ENCODE measurements around the gene ZBTB7A. TPM values are rescaled to one million over a fixed set of nuclear protein-coding genes. Genes with fewer than 3 reads are reported as not detected.

ZBTB7A gene
- total and polyA plus RNA-seq, 4 donors: 7.8 to 53.9 (median 32.4) TPM

GRCh38 chr19:4037301-4037949, 29.3 kb downstream of the ZBTB7A start:
- H3K4me3 ChIP-seq (ENCODE audit: low read length in 2 of 2): no peak overlapping the region
- no peaks in the 10 kb centered on the region for H3K9me3 ChIP-seq (ENCODE audit: control insufficient read depth, low read length)
- no peak overlapping the region for H3K27ac ChIP-seq (ENCODE audit: low read depth in 1 of 2, low read length in 2 of 2)
- WGBS, 2 donors: 92 to 93% methylated on average over 54 of the region's 54 CpGs
- peaks cover 0 to 12% of the 10 kb centered on the region in 2 donors for H3K36me3 ChIP-seq (ENCODE audit: control insufficient read depth in 1 of 2, insufficient read depth in 2 of 2, low read length in 1 of 2)
- H3K27me3 ChIP-seq (ENCODE audit: control insufficient read depth in 1 of 2, insufficient read depth in 2 of 2, low read length in 1 of 2): no peaks in the 10 kb centered on the region
- DNase-seq (no peak), ATAC-seq (ENCODE audit: low FRiP score) (no peak)
- H3K4me1 ChIP-seq (ENCODE audit: control insufficient read depth in 1 of 2, insufficient read depth in 2 of 2, low read length in 2 of 2): no peaks in the 10 kb centered on the region
- intact Hi-C loops (cut with DNase I): no loop called here

GRCh38 chr19:4036576-4037300, 30.0 kb downstream of the ZBTB7A start:
- Histone ChIP-seq H3K36me3 (ENCODE audit: control insufficient read depth in 1 of 2, insufficient read depth in 2 of 2, low read length in 1 of 2) (peaks cover 0 to 12% of the 10 kb centered on the region in 2 donors), H3K4me1 (ENCODE audit: control insufficient read depth in 1 of 2, insufficient read depth in 2 of 2, low read length in 2 of 2) (no peaks in the 10 kb centered on the region), H3K27me3 (ENCODE audit: control insufficient read depth in 1 of 2, insufficient read depth in 2 of 2, low read length in 1 of 2) (no peaks in the 10 kb centered on the region), H3K27ac (ENCODE audit: low read depth in 1 of 2, low read length in 2 of 2) (no peak overlapping the region), H3K9me3 (ENCODE audit: control insufficient read depth, low read length) (no peaks in the 10 kb centered on the region), H3K4me3 (ENCODE audit: low read length in 2 of 2) (no peak overlapping the region)
- WGBS, 2 donors: 90% methylated on average over 25 of the region's 25 CpGs
- DNase-seq (no peak), ATAC-seq (ENCODE audit: low FRiP score) (no peak)
- intact Hi-C loops (cut with DNase I): no loop called here

DNA sequence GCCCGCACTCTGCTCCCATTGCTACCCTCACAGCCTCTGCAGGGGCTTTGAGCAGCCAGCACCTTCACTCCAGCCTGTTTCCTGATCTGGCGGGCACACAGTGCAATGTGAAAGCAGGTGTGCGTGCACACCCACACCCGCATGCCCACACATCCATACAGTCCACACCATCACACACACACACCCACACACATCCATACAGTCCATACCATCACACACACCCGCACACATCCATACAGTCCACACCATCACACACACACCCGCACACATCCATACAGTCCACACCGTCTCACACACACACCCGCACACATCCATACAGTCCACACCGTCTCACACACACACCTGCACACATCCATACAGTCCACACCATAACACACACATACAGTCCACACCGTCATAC, 31.1 kb downstream of the ZBTB7A start:
- peaks cover 0 to 12% of the 10 kb centered on the region in 2 donors for H3K36me3 ChIP-seq (ENCODE audit: control insufficient read depth in 1 of 2, insufficient read depth in 2 of 2, low read length in 1 of 2)
- no peaks in the 10 kb centered on the region for H3K27me3 ChIP-seq (ENCODE audit: control insufficient read depth in 1 of 2, insufficient read depth in 2 of 2, low read length in 1 of 2)
- no peak for DNase-seq
- 86 to 87% methylated on average over 10 of the region's 10 CpGs for WGBS, 2 donors
- intact Hi-C loops (cut with DNase I): no loop called here
- H3K9me3 ChIP-seq (ENCODE audit: control insufficient read depth, low read length): no peaks in the 10 kb centered on the region
- H3K4me1 ChIP-seq (ENCODE audit: control insufficient read depth in 1 of 2, insufficient read depth in 2 of 2, low read length in 2 of 2): no peaks in the 10 kb centered on the region
- no peak overlapping the region for H3K27ac ChIP-seq (ENCODE audit: low read depth in 1 of 2, low read length in 2 of 2)
- H3K4me3 ChIP-seq (ENCODE audit: low read length in 2 of 2): no peak overlapping the region
- ATAC-seq (ENCODE audit: low FRiP score): no peak

- intact Hi-C loops (cut with DNase I): no loop called here
- Histone ChIP-seq H3K36me3 (ENCODE audit: control insufficient read depth in 1 of 2, insufficient read depth in 2 of 2, low read length in 1 of 2) (peaks cover 0 to 12% of the 10 kb centered on the region in 2 donors), H3K9me3 (ENCODE audit: control insufficient read depth, low read length) (no peaks in the 10 kb centered on the region), H3K27me3 (ENCODE audit: control insufficient read depth in 1 of 2, insufficient read depth in 2 of 2, low read length in 1 of 2) (no peaks in the 10 kb centered on the region), H3K27ac (ENCODE audit: low read depth in 1 of 2, low read length in 2 of 2) (no peak overlapping the region), H3K4me3 (ENCODE audit: low read length in 2 of 2) (no peak overlapping the region), H3K4me1 (ENCODE audit: control insufficient read depth in 1 of 2, insufficient read depth in 2 of 2, low read length in 2 of 2) (no peaks in the 10 kb centered on the region)
- DNase-seq (no peak), ATAC-seq (ENCODE audit: low FRiP score) (no peak)
- WGBS, 2 donors: 82 to 87% methylated on average over 19 of the region's 19 CpGs
Observed at GRCh38 chr19:4035018-4035566, 31.6 kb downstream of the ZBTB7A start.

- Histone ChIP-seq H3K27ac (ENCODE audit: low read depth in 1 of 2, low read length in 2 of 2) (no peak overlapping the region), H3K27me3 (ENCODE audit: control insufficient read depth in 1 of 2, insufficient read depth in 2 of 2, low read length in 1 of 2) (no peaks in the 10 kb centered on the region), H3K36me3 (ENCODE audit: control insufficient read depth in 1 of 2, insufficient read depth in 2 of 2, low read length in 1 of 2) (peaks cover 0 to 12% of the 10 kb centered on the region in 2 donors), H3K4me1 (ENCODE audit: control insufficient read depth in 1 of 2, insufficient read depth in 2 of 2, low read length in 2 of 2) (no peaks in the 10 kb centered on the region), H3K9me3 (ENCODE audit: control insufficient read depth, low read length) (no peaks in the 10 kb centered on the region), H3K4me3 (ENCODE audit: low read length in 2 of 2) (no peak overlapping the region)
- ATAC-seq (ENCODE audit: low FRiP score) (peak; percentile 3), DNase-seq (no peak)
- intact Hi-C loops (cut with DNase I): no loop called here
- 83 to 85% methylated on average over 33 to 34 of the region's 34 CpGs for WGBS, 2 donors
Observed at GRCh38 chr19:4034048-4035017, 32.4 kb downstream of the ZBTB7A start.

DNA sequence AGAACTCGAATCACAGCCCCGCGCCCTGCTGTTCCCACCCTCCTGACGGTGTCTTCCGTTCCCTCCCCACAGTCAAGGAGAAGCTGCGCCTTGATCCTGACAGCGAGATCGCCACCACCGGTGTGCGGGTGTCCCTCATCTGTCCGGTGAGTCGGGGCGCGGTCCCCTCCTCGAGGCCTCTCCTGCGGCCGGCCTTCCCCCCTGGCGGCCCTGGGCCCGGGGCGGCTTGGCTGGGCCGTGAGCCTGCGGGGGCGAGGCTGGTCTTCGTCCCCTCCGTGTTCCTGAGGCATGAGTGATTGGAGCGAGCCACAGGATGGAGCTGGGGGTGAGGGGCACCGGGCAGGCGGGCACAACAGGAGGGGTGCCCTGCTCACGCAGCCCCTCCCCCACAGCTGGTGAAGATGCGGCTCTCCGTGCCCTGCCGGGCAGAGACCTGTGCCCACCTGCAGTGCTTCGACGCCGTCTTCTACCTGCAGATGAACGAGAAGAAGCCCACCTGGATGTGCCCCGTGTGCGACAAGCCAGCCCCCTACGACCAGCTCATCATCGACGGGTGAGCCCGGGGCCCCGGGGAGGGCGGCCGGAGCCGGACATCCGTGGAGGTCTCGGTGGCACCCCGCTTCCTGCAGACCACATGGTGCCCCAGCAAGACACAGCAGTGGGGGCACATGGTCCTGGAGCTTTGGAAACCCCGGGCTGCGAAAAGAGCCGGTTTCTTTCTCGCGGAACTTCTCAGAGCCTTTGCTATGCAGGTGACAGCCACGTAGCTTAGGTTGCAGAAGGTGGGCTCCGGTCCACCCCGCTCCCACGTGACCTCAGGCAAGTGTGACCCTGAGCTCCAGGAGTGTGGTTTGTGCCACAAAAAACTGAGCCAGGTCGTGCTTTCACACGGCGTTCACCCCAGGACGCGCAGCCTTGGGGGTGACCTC, 33.4 kb downstream of the ZBTB7A start:
- Histone ChIP-seq H3K36me3 (ENCODE audit: control insufficient read depth in 1 of 2, insufficient read depth in 2 of 2, low read length in 1 of 2) (peaks cover 0 to 12% of the 10 kb centered on the region in 2 donors), H3K27me3 (ENCODE audit: control insufficient read depth in 1 of 2, insufficient read depth in 2 of 2, low read length in 1 of 2) (no peaks in the 10 kb centered on the region), H3K4me1 (ENCODE audit: control insufficient read depth in 1 of 2, insufficient read depth in 2 of 2, low read length in 2 of 2) (no peaks in the 10 kb centered on the region), H3K27ac (ENCODE audit: low read depth in 1 of 2, low read length in 2 of 2) (no peak overlapping the region), H3K9me3 (ENCODE audit: control insufficient read depth, low read length) (no peaks in the 10 kb centered on the region), H3K4me3 (ENCODE audit: low read length in 2 of 2) (no peak overlapping the region)
- ATAC-seq (ENCODE audit: low FRiP score) (no peak), DNase-seq (no peak)
- intact Hi-C loops (cut with DNase I): no loop called here
- 88 to 89% methylated on average over 51 to 63 of the region's 63 CpGs for WGBS, 2 donors

DNA sequence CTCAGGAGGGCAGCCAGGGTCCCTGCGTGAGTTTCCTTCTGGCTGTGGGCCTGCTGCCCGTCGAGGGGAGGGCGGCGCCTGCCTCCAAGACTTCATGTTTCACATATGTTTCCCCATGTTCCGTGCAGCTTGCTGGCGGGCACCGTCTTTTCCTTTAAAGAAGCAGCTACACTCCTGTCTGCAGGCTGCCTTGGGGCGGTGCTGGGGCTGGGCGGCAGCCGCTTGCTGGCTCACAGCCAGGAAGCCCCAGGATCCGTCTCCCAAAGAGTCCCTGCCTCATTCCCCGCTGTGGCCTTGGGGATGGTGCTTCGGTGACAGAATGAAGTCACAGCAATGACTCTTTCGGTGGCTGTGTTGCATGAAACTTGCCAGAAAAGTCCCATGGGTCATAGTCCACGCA, 34.3 kb downstream of the ZBTB7A start:
- Histone ChIP-seq H3K36me3 (ENCODE audit: control insufficient read depth in 1 of 2, insufficient read depth in 2 of 2, low read length in 1 of 2) (peaks cover 0 to 9% of the 10 kb centered on the region in 2 donors), H3K4me1 (ENCODE audit: control insufficient read depth in 1 of 2, insufficient read depth in 2 of 2, low read length in 2 of 2) (no peaks in the 10 kb centered on the region), H3K9me3 (ENCODE audit: control insufficient read depth, low read length) (no peaks in the 10 kb centered on the region), H3K27ac (ENCODE audit: low read depth in 1 of 2, low read length in 2 of 2) (no peak overlapping the region), H3K27me3 (ENCODE audit: control insufficient read depth in 1 of 2, insufficient read depth in 2 of 2, low read length in 1 of 2) (no peaks in the 10 kb centered on the region), H3K4me3 (ENCODE audit: low read length in 2 of 2) (no peak overlapping the region)
- ATAC-seq (ENCODE audit: low FRiP score) (no peak), DNase-seq (no peak)
- intact Hi-C loops (cut with DNase I): no loop called here
- 61 to 62% methylated on average over 16 of the region's 16 CpGs for WGBS, 2 donors

Measured in aorta (tissue), 5 donors.